Endothelial cell (in vitro differentiated cells): ENCODE results near the gene TBC1D16. TPM values are rescaled to one million over a fixed set of nuclear protein-coding genes. Genes with fewer than 3 reads are reported as not detected.

Experiments
- DNase-seq: peaks from one replicate; pipeline ENCODE4 v3.0.0; 2021; ENCODE audit warnings: low spot score
- H3K27ac Mint-ChIP-seq: one replicate; pipeline ENCODE4 v1.8.0; 2021; ENCODE audit warnings: mixed read lengths, inconsistent platforms; ENCODE audit not compliant: unreplicated experiment
- H3K27me3 Mint-ChIP-seq: one replicate; pipeline ENCODE4 v1.8.0; 2021; ENCODE audit warnings: mild to moderate bottlenecking, moderate library complexity, mixed read lengths, inconsistent platforms; ENCODE audit not compliant: unreplicated experiment
- H3K36me3 Mint-ChIP-seq: one replicate; pipeline ENCODE4 v1.8.0; 2021; ENCODE audit warnings: mild to moderate bottlenecking, low read depth, mixed read lengths, inconsistent platforms; ENCODE audit not compliant: unreplicated experiment
- H3K4me1 Mint-ChIP-seq: one replicate; pipeline ENCODE4 v1.8.0; 2021; ENCODE audit warnings: mild to moderate bottlenecking, mixed read lengths, inconsistent platforms; ENCODE audit not compliant: unreplicated experiment
- H3K4me3 Mint-ChIP-seq: one replicate; pipeline ENCODE4 v1.8.0; 2021; ENCODE audit warnings: mild to moderate bottlenecking, mixed read lengths, inconsistent platforms; ENCODE audit not compliant: unreplicated experiment
- H3K9me3 Mint-ChIP-seq: one replicate; pipeline ENCODE4 v1.8.0; 2021; ENCODE audit warnings: mixed read lengths, inconsistent platforms; ENCODE audit not compliant: unreplicated experiment
- CTCF ChIP-seq: fragments of 200-600 bp; sonication (generic); IDR thresholded peaks from one replicate; pipeline ENCODE4 v1.5.0; 2021; ENCODE audit warnings: antibody characterized with exemption; ENCODE audit not compliant: unreplicated experiment
- total RNA-seq: library from RNA; stranded (reverse); fragmentation: NEBNext Ultra II Directional; extraction: Animal tissue kit (Norgen Biotek cat#: 25700); gene quantifications from one replicate; pipeline ENCODE4 v1.2.1, GENCODE V29; 2021; ENCODE audit not compliant: unreplicated experiment

TBC1D16 gene
- total RNA-seq, 1 donor from 2014 or later, result 126 TPM

GRCh38 chr17:79991140-79991923 is 44.3 kb downstream of the TBC1D16 start:
- TF ChIP-seq CTCF, result no peak
- DNase-seq, result peak; percentile 79

DNA sequence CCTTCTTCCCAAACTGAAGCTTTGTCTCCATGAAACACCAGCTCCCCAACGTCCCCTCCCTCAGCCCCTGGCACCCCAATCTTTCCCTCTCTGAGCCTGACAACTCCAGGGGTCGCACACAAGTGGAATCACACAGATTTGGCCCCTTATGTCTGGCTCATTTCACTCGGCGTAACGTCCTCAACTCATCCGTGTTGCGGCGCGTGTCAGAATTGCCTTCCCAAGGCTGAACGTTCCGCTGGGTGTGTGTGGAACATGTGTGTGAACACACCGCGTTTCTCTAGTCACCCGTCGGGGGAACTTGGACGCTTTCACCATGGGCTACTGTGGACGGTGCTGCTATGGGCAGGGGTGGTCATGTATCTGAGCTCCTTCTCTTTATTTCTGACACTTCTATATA is 45.0 kb downstream of the TBC1D16 start:
- Mint-ChIP-seq H3K9me3 (no peaks in the 10 kb centered on the region), H3K36me3 (peaks cover 13% of the 10 kb centered on the region), H3K27me3 (peaks cover 6% of the 10 kb centered on the region), H3K4me3 (peak overlapping the region; percentile 82), H3K27ac (peak overlapping the region; percentile 78), H3K4me1 (peaks cover 58% of the 10 kb centered on the region)
- DNase-seq, result no peak
- TF ChIP-seq CTCF, result no peak

More at GRCh38 chr17:79991140-79991923, 44.3 kb downstream of the TBC1D16 start:
- Mint-ChIP-seq H3K4me1 (peaks cover 52% of the 10 kb centered on the region), H3K27ac (peak overlapping the region; percentile 78), H3K9me3 (no peaks in the 10 kb centered on the region), H3K4me3 (peak overlapping the region; percentile 82), H3K27me3 (peaks cover 6% of the 10 kb centered on the region), H3K36me3 (peaks cover 10% of the 10 kb centered on the region)

DNA sequence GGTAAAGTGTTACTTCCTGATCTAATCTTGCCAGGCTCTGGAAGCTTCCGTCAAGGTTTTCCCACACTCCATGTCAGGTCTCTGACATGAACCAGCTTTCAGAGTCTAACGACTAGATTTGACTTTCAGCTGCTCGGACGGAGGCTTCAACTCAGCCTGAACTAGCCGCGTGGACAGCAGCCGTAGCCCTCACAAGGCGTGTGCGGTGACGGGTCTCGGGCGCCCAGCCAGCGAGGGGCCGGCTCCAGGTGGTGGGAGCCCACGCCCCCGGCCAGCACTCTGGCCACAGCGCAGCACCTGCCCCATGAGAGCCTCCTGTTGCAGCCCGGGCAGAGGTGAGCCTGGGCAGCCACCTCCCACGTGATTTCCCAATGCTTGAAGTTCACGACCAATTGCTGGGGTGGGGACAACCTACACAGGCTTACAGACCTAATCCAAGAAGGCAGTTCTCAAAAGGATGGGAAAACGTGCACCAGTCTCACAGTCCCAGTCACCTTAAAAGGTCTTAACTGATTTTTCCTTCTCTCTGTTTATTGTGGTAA is 45.5 kb downstream of the TBC1D16 start:
- H3K27me3 Mint-ChIP-seq, result peaks cover 6% of the 10 kb centered on the region
- TF ChIP-seq CTCF, result no peak
- peak overlapping the region; percentile 82 for H3K4me3 Mint-ChIP-seq
- DNase-seq, result peak; percentile 30
- H3K36me3 Mint-ChIP-seq, result peaks cover 16% of the 10 kb centered on the region
- H3K27ac Mint-ChIP-seq, result peak overlapping the region; percentile 78
- no peaks in the 10 kb centered on the region for H3K9me3 Mint-ChIP-seq
- H3K4me1 Mint-ChIP-seq, result peaks cover 62% of the 10 kb centered on the region

- no peak for DNase-seq
- H3K36me3 Mint-ChIP-seq, result peaks cover 16% of the 10 kb centered on the region
- H3K27ac Mint-ChIP-seq, result no peak overlapping the region
- no peaks in the 10 kb centered on the region for H3K9me3 Mint-ChIP-seq
- H3K4me1 Mint-ChIP-seq, result peaks cover 63% of the 10 kb centered on the region
- TF ChIP-seq CTCF, result no peak
- peak overlapping the region; percentile 37 for H3K4me3 Mint-ChIP-seq
- H3K27me3 Mint-ChIP-seq, result peaks cover 6% of the 10 kb centered on the region
Observed at GRCh38 chr17:79989106-79989835, 46.4 kb downstream of the TBC1D16 start.
